Panc1 (cell line): ENCODE results near the gene CA12.

ENCODE experiments used
- CTCF ChIP-seq: fragments of 450-650 bp; IDR thresholded peaks from 2 replicates; pipeline ENCODE4 v1.5.1; 2017; ENCODE audit warnings: mild to moderate bottlenecking
- POLR2AphosphoS5 ChIP-seq: IDR thresholded peaks from 2 replicates; pipeline ENCODE4 v1.6.1; 2012; ENCODE audit warnings: mild to moderate bottlenecking, low read depth, low read length, moderate library complexity
- SIN3A ChIP-seq: IDR thresholded peaks from 2 replicates; pipeline ENCODE4 v1.6.1; 2012; ENCODE audit warnings: low read depth, mild to moderate bottlenecking, low read length, moderate library complexity, borderline replicate concordance; ENCODE audit not compliant: insufficient read depth
- TCF7L2 ChIP-seq: IDR thresholded peaks from 2 replicates; pipeline ENCODE4 v1.6.1; 2011; ENCODE audit warnings: mild to moderate bottlenecking, low read depth, low read length, inconsistent platforms

DNA sequence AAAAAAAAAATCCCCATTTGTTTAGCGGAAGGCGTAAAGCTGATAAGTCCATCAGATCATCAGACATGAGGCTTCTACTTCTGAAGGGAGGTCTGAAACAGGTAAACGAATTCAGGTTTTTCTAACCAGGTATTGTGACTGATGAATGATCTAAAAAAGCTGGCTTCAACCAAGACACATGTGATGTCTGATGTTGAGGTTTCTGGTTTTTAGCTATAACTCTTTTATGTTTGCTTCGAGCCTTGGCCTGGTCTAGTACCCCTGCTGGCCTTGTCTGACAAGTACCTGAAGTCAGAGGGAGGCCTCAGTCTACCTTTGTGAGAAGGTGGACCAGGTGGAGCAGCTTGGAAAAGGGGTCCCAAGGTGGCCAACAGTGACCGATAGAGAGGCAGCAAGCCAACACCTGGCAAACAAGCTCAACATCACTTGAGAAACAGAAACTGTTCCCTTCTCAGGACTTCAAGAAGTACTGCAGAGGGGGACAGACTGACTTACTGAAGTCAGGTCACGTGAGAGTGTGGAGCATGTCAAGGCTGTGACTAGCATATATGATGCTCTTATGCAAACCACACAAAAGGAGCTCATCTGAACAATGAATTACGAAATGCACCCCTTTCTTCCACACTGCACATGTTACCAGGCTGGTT lies 33.0 kb upstream of the CA12 start:
- TF ChIP-seq CTCF (no peak), POLR2AphosphoS5 (no peak), TCF7L2 (no peak), SIN3A (no peak)
